ENCODE measurements around the gene GPC1. TPM values are rescaled to one million over a fixed set of nuclear protein-coding genes. Genes with fewer than 3 reads are reported as not detected.

Gene GPC1
- total and polyA plus RNA-seq, 4 donors: 23.2 to 62.5 (median 26.5) TPM

DNA sequence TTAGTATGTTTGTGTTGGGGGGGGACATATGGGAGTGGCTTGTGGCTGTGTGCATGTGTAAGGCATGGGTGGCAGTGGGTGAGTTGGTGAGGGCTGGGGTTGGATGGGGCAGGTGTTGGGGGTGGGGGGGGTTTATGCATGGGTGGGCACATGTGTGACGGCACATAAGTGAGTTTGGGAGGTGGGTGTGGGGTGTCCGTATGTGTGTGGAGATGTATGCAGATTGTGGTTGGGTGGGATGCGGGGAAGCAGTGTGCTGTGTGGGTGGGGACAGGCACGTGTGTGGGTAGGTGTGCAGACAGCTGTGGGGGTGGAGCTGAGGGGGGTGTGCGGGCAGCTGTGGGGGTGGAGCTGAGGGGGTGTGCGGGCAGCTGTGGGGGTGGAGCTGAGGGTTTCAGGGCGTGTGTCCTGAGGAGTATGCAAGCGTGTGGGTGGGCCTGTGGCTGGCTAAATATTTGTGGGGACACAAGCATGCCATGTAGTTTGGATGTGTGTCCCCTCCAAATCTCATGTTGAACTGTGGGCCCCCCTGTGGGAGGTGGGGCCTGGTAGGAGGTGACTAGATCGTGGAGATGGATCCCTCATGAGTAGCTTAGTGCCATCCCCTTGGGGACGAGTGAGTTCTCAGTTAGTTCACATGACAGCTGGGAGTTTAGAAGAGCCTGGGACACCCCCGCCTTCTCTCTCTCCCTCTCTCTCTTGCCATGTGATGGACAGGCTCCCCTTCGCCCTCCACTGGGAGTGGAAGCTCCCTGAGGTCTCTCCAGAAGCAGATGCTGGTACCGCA, 62.9 kb downstream of the GPC1 start:
- peaks cover 0 to 7% (median 0%) of the 10 kb centered on the region in 4 donors for H3K9me3 ChIP-seq (ENCODE audit: control insufficient read depth in 4 of 4, insufficient read depth in 3 of 4, low read length in 3 of 4)
- no peaks in the 10 kb centered on the region for H3K4me1 ChIP-seq (ENCODE audit: control insufficient read depth in 5 of 5, insufficient read depth in 5 of 5, low read length in 5 of 5)
- H3K36me3 ChIP-seq (ENCODE audit: control insufficient read depth in 4 of 4, insufficient read depth in 4 of 4, low read length in 4 of 4): peaks cover 0 to 23% (median 2%) of the 10 kb centered on the region in 4 donors
- no peak overlapping the region for H3K4me3 ChIP-seq
- ATAC-seq (ENCODE audit: insufficient read depth, low FRiP score) (no peak), DNase-seq (no peak)
- no peak overlapping the region for H3K9ac ChIP-seq (ENCODE audit: insufficient read depth in 1 of 2, low read length in 2 of 2)
- WGBS, 2 donors: 88 to 92% methylated on average over 11 to 13 of the region's 13 CpGs
- no peak overlapping the region for H3K27ac ChIP-seq (ENCODE audit: low read depth in 1 of 2, low read length in 1 of 2)
- no peaks in the 10 kb centered on the region for H3K27me3 ChIP-seq (ENCODE audit: control insufficient read depth in 3 of 3, insufficient read depth in 3 of 3, low read length in 2 of 3)
- TF ChIP-seq, protein P1, sequence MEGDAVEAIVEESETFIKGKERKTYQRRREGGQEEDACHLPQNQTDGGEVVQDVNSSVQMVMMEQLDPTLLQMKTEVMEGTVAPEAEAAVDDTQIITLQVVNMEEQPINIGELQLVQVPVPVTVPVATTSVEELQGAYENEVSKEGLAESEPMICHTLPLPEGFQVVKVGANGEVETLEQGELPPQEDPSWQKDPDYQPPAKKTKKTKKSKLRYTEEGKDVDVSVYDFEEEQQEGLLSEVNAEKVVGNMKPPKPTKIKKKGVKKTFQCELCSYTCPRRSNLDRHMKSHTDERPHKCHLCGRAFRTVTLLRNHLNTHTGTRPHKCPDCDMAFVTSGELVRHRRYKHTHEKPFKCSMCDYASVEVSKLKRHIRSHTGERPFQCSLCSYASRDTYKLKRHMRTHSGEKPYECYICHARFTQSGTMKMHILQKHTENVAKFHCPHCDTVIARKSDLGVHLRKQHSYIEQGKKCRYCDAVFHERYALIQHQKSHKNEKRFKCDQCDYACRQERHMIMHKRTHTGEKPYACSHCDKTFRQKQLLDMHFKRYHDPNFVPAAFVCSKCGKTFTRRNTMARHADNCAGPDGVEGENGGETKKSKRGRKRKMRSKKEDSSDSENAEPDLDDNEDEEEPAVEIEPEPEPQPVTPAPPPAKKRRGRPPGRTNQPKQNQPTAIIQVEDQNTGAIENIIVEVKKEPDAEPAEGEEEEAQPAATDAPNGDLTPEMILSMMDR (IDR thresholded peaks at IDR 0.05; ENCODE audit: control extremely low read depth, extremely low read depth): no peak

DNA sequence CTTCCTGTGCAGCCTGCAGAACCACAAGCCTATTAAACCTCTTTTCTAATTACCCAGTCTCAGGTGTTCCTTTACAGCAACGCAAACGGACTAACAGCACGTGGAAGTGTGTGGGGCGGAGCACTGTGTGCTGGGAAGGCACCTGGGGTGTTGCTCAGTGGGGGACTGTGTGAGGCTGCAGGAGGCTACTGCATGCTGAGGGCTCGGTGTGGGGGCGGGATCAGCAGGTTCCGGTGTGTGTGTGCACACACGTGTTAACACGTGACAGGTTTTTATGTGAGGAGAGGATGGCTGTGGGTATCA, 63.4 kb downstream of the GPC1 start:
- Histone ChIP-seq H3K4me3 (no peak overlapping the region), H3K27ac (ENCODE audit: low read depth in 1 of 2, low read length in 1 of 2) (no peak overlapping the region), H3K9me3 (ENCODE audit: control insufficient read depth in 4 of 4, insufficient read depth in 3 of 4, low read length in 3 of 4) (peaks cover 0 to 4% (median 0%) of the 10 kb centered on the region in 4 donors), H3K27me3 (ENCODE audit: control insufficient read depth in 3 of 3, insufficient read depth in 3 of 3, low read length in 2 of 3) (no peaks in the 10 kb centered on the region), H3K9ac (ENCODE audit: insufficient read depth in 1 of 2, low read length in 2 of 2) (no peak overlapping the region), H3K4me1 (ENCODE audit: control insufficient read depth in 5 of 5, insufficient read depth in 5 of 5, low read length in 5 of 5) (no peaks in the 10 kb centered on the region), H3K36me3 (ENCODE audit: control insufficient read depth in 4 of 4, insufficient read depth in 4 of 4, low read length in 4 of 4) (peaks cover 0 to 24% (median 2%) of the 10 kb centered on the region in 4 donors)
- 91 to 96% methylated on average over 9 of the region's 9 CpGs for WGBS, 2 donors
- DNase-seq (no peak), ATAC-seq (ENCODE audit: insufficient read depth, low FRiP score) (no peak)
- TF ChIP-seq, protein P1 (IDR thresholded peaks at IDR 0.05; ENCODE audit: control extremely low read depth, extremely low read depth): no peak

DNA sequence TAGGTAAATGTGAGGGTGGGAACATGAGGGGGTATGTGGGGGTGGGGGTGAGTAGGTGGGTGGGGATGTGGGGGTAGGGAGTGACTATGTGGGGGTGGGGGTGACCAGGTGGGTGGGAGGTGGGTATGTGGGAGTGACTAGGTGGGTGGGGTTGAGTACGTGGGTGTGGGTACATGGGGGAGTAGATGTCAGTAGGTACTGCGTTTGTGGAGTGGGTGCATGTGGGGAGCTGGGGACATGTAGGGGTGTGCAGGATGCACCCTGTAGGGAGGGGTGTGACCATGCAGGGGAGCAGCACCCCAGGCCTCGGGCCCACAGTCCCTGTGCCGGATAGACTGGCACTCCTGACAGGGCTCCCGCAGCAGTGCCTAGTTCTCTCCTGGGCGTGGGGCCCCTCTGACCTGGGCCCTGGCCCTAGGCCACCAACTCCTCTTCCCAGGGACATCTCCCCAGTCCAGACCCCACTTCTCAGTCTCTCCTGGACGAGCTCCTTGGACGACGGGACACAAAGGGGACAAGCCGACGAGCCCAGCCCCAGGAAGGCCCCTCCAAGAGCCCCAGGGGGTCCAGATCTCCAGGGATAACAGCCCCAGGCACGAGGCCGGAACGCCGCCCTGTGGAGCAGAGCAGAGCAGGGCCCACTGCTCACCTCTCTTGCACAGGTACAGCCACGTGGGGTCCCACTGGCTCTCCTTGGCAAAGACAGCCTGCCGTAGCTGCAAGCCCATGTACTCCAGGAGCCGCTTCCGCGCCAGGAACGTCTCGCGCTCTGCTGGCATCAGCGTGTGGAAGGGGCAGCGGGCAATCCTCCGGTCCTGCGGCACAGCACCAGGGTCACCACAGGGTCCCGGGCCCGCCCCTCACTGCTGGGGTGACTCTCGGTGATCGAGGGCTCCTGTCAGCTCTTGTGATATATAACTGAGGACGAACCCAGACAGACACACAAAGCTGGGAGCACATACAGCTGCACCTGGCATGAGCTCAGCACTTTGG, 64.1 kb downstream of the GPC1 start:
- TF ChIP-seq, protein P1 (IDR thresholded peaks at IDR 0.05; ENCODE audit: control extremely low read depth, extremely low read depth): no peak
- Histone ChIP-seq H3K27ac (ENCODE audit: low read depth in 1 of 2, low read length in 1 of 2) (no peak overlapping the region), H3K4me1 (ENCODE audit: control insufficient read depth in 5 of 5, insufficient read depth in 5 of 5, low read length in 5 of 5) (no peaks in the 10 kb centered on the region), H3K4me3 (no peak overlapping the region), H3K27me3 (ENCODE audit: control insufficient read depth in 3 of 3, insufficient read depth in 3 of 3, low read length in 2 of 3) (no peaks in the 10 kb centered on the region), H3K9me3 (ENCODE audit: control insufficient read depth in 4 of 4, insufficient read depth in 3 of 4, low read length in 3 of 4) (no peaks in the 10 kb centered on the region), H3K36me3 (ENCODE audit: control insufficient read depth in 4 of 4, insufficient read depth in 4 of 4, low read length in 4 of 4) (peaks cover 0 to 20% (median 2%) of the 10 kb centered on the region in 4 donors), H3K9ac (ENCODE audit: insufficient read depth in 1 of 2, low read length in 2 of 2) (no peak overlapping the region)
- no peak for DNase-seq
- no peak for ATAC-seq (ENCODE audit: insufficient read depth, low FRiP score)
- WGBS, 2 donors: 92 to 94% methylated on average over 32 of the region's 32 CpGs

All from lung (tissue), 12 donors.